22Rv1 (cell line): Measurements from ENCODE around the gene NBR1.
"Not testable (repeated sequence)": the region's sequence is repeated elsewhere in the genome, so short reads cannot be mapped to it uniquely, and the experiment has no call there.

ENCODE experiments used
- ZFX ChIP-seq: fragments of 450-650 bp; IDR thresholded peaks from 2 replicates; pipeline ENCODE4 v1.6.1; 2017; ENCODE audit warnings: antibody characterized with exemption, borderline replicate concordance
- TF ChIP-seq, protein P1 (sequence below): fragments of 450-650 bp; IDR thresholded peaks from 2 replicates; pipeline ENCODE4 v1.5.1; 2017; ENCODE audit warnings: mild to moderate bottlenecking

DNA sequence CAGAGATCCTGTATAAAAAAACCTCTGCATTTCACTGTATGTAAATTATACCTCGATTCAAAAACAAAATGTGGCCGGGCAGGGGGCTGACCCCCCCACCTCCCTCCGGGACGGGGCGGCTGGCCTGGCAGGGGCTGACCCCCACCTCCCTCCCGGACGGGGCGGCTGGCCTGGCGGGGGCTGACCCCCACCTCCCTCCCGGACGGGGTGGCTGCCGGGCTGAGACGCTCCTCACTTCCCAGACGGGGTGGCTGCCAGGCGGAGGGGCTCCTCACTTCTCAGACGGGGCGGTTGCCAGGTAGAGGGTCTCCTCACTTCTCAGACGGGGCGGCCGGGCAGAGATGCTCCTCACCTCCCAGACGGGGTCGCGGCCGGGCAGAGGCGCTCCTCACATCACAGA is 11.8 kb upstream of the NBR1 start:
- TF ChIP-seq, protein P1, sequence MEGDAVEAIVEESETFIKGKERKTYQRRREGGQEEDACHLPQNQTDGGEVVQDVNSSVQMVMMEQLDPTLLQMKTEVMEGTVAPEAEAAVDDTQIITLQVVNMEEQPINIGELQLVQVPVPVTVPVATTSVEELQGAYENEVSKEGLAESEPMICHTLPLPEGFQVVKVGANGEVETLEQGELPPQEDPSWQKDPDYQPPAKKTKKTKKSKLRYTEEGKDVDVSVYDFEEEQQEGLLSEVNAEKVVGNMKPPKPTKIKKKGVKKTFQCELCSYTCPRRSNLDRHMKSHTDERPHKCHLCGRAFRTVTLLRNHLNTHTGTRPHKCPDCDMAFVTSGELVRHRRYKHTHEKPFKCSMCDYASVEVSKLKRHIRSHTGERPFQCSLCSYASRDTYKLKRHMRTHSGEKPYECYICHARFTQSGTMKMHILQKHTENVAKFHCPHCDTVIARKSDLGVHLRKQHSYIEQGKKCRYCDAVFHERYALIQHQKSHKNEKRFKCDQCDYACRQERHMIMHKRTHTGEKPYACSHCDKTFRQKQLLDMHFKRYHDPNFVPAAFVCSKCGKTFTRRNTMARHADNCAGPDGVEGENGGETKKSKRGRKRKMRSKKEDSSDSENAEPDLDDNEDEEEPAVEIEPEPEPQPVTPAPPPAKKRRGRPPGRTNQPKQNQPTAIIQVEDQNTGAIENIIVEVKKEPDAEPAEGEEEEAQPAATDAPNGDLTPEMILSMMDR = not testable (repeated sequence)
- not testable (repeated sequence) for TF ChIP-seq ZFX
